Measurements from ENCODE around the gene MYRF. TPM values are rescaled to one million over a fixed set of nuclear protein-coding genes. Genes with fewer than 3 reads are reported as not detected.

Gene MYRF
- polyA plus RNA-seq, 3 donors = 16.9 to 19.2 (median 18.0) TPM

- DNase-seq (ENCODE audit: low read depth in 3 of 3, low spot score in 2 of 3) = no peak
Measured at GRCh38 chr11:61737636-61738386, 14.6 kb upstream of the MYRF start.

- no peak for DNase-seq (ENCODE audit: low read depth in 3 of 3, low spot score in 2 of 3)
Measured at GRCh38 chr11:61738776-61739175, 13.7 kb upstream of the MYRF start.

GRCh38 chr11:61739413-61739812 lies 13.0 kb upstream of the MYRF start:
- no peak for DNase-seq (ENCODE audit: low read depth in 3 of 3, low spot score in 2 of 3)

- DNase-seq (ENCODE audit: low read depth in 3 of 3, low spot score in 2 of 3) = no peak
Measured at GRCh38 chr11:61739966-61740365, 12.5 kb upstream of the MYRF start.

GRCh38 chr11:61742391-61742790 lies 10.0 kb upstream of the MYRF start:
- DNase-seq (ENCODE audit: low read depth in 3 of 3, low spot score in 2 of 3) = no peak

GRCh38 chr11:61743486-61744095 lies 8.8 kb upstream of the MYRF start:
- no peak for DNase-seq (ENCODE audit: low read depth in 3 of 3, low spot score in 2 of 3)

GRCh38 chr11:61744181-61744580 lies 8.3 kb upstream of the MYRF start:
- no peak for DNase-seq (ENCODE audit: low read depth in 3 of 3, low spot score in 2 of 3)

- no peak for DNase-seq (ENCODE audit: low read depth in 3 of 3, low spot score in 2 of 3)
Measured at GRCh38 chr11:61744609-61745156, 7.8 kb upstream of the MYRF start.

- no peak for DNase-seq (ENCODE audit: low read depth in 3 of 3, low spot score in 2 of 3)
Measured at GRCh38 chr11:61745781-61746441, 6.5 kb upstream of the MYRF start.

- DNase-seq (ENCODE audit: low read depth in 3 of 3, low spot score in 2 of 3) = no peak
Measured at GRCh38 chr11:61746442-61747191, 5.8 kb upstream of the MYRF start.

- no peak for DNase-seq (ENCODE audit: low read depth in 3 of 3, low spot score in 2 of 3)
Measured at GRCh38 chr11:61747192-61747966, 5.1 kb upstream of the MYRF start.

GRCh38 chr11:61747967-61748285 lies 4.5 kb upstream of the MYRF start:
- no peak for DNase-seq (ENCODE audit: low read depth in 3 of 3, low spot score in 2 of 3)

GRCh38 chr11:61749591-61750217 lies 2.7 kb upstream of the MYRF start:
- no peak for DNase-seq (ENCODE audit: low read depth in 3 of 3, low spot score in 2 of 3)

GRCh38 chr11:61750631-61751273 lies 1.7 kb upstream of the MYRF start:
- no peak for DNase-seq (ENCODE audit: low read depth in 3 of 3, low spot score in 2 of 3)

- no peak for DNase-seq (ENCODE audit: low read depth in 3 of 3, low spot score in 2 of 3)
Measured at GRCh38 chr11:61751384-61751783, 1.1 kb upstream of the MYRF start.

GRCh38 chr11:61752925-61753521 lies 587 bp downstream of the MYRF start:
- DNase-seq (ENCODE audit: low read depth in 3 of 3, low spot score in 2 of 3) = no peak

GRCh38 chr11:61753672-61754071 lies 1.2 kb downstream of the MYRF start:
- no peak for DNase-seq (ENCODE audit: low read depth in 3 of 3, low spot score in 2 of 3)

- no peak for DNase-seq (ENCODE audit: low read depth in 3 of 3, low spot score in 2 of 3)
Measured at GRCh38 chr11:61754534-61755482, 2.4 kb downstream of the MYRF start.
